OCI-M1 (cell line): Measurements from ENCODE around the gene FAF1.

Experiments used
- DNase-seq: peaks from one replicate; lab custom pipeline; 2025; lab: John Stamatoyannopoulos, UW

The FAF1 gene

GRCh38 chr1:50634251-50634650 is 325.8 kb downstream of the FAF1 start:
- DNase-seq = no peak

- no peak for DNase-seq
These were observed 326.6 kb downstream of the FAF1 start for GRCh38 chr1:50633465-50633864.

GRCh38 chr1:50631161-50631560 is 328.9 kb downstream of the FAF1 start:
- no peak for DNase-seq

- DNase-seq = no peak
These were observed 337.8 kb downstream of the FAF1 start for GRCh38 chr1:50622259-50622658.

GRCh38 chr1:50620680-50621329 is 339.3 kb downstream of the FAF1 start:
- DNase-seq = peak; percentile 14

- DNase-seq = no peak
These were observed 344.9 kb downstream of the FAF1 start for GRCh38 chr1:50615036-50615750.

GRCh38 chr1:50611675-50612074 is 348.4 kb downstream of the FAF1 start:
- DNase-seq = no peak

- no peak for DNase-seq
These were observed 349.5 kb downstream of the FAF1 start for GRCh38 chr1:50610563-50610962.

- no peak for DNase-seq
These were observed 350.6 kb downstream of the FAF1 start for GRCh38 chr1:50609508-50609907.

GRCh38 chr1:50605186-50605875 is 354.7 kb downstream of the FAF1 start:
- DNase-seq = peak; percentile 74

- DNase-seq = no peak
These were observed 355.5 kb downstream of the FAF1 start for GRCh38 chr1:50604580-50604979.

- DNase-seq = no peak
These were observed 356.5 kb downstream of the FAF1 start for GRCh38 chr1:50603274-50604271.

GRCh38 chr1:50599546-50599945 is 360.5 kb downstream of the FAF1 start:
- no peak for DNase-seq

- no peak for DNase-seq
These were observed 364.2 kb downstream of the FAF1 start for GRCh38 chr1:50595874-50596273.

- DNase-seq = no peak
These were observed 366.6 kb downstream of the FAF1 start for GRCh38 chr1:50593515-50593914.

GRCh38 chr1:50591598-50591997 is 368.5 kb downstream of the FAF1 start:
- DNase-seq = no peak

GRCh38 chr1:50582346-50582745 is 377.7 kb downstream of the FAF1 start:
- no peak for DNase-seq

- DNase-seq = no peak
These were observed 390.0 kb downstream of the FAF1 start for GRCh38 chr1:50570066-50570468.

- DNase-seq = no peak
These were observed 391.3 kb downstream of the FAF1 start for GRCh38 chr1:50568782-50569181.

GRCh38 chr1:50566405-50566804 is 393.7 kb downstream of the FAF1 start:
- no peak for DNase-seq

- DNase-seq = no peak
These were observed 395.6 kb downstream of the FAF1 start for GRCh38 chr1:50564417-50564816.

GRCh38 chr1:50562106-50562505 is 398.0 kb downstream of the FAF1 start:
- no peak for DNase-seq
